GM21390 (cell line): ENCODE results near the gene RALGAPA1.

Experiments
- ATAC-seq: cut with Tn5 transposase; IDR thresholded peaks from one replicate; pipeline ENCODE4 v1.9.1; 2021; ENCODE audit not compliant: unreplicated experiment

RALGAPA1 gene

GRCh38 chr14:35499180-35499579, 309.9 kb downstream of the RALGAPA1 start:
- no peak for ATAC-seq

GRCh38 chr14:35495278-35495677, 313.8 kb downstream of the RALGAPA1 start:
- ATAC-seq, result no peak

- no peak for ATAC-seq
These were observed 316.5 kb downstream of the RALGAPA1 start for GRCh38 chr14:35492569-35493014.
